Measurements from ENCODE around the gene EXOC4. TPM values are rescaled to one million over a fixed set of nuclear protein-coding genes. Genes with fewer than 3 reads are reported as not detected.

Gene EXOC4
- total and polyA plus RNA-seq, 2 of the 8 experiments (the other 6 are each of a cell fraction or from before 2014, with no cell fraction given): 27.0 to 67.3 TPM

DNA sequence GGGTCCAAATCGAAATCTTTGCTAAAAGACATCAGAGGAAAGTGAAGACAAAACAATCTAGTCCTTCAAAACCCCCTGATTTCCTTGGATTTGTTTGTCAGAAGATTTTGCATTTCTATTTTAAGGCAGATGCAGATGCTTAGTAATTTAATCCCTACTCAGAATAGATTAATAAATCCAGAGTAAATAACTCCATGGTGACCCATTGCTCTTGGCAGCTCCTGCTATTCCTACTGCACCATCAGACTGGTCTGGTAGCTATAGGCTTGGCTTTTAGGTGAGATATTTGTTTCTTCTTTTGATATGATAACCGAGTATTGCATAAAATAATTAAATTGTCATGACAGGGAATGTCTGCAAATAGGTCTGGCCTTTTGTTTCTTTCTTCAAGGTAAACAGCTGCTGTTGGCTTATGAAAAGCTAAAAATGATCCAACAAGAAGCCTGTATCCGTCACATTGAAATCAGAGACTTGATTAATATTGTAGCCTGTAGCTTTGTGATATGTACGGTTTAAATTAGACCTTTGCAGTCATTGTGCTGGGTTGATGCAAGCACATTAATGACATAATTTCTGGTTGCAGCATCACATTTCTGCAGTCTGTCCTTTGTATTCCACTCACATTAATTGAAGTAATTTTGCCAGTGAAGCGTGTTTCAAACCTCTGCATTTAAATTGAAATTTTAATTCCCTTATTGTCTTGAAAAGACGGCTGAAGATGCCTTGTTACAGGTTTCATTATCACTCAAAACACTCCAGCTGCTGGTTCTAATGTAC, 40.7 kb downstream of the EXOC4 start:
- Histone ChIP-seq H3K27ac (ENCODE audit: low read depth, low read length) (no peak overlapping the region), H3K9ac (replicated peaks in 1 of 4; ENCODE audit: extremely low read depth in 1 of 4, low read depth in 3 of 4, low read length in 3 of 4) (no peak overlapping the region), H3K4ac (replicated peaks; ENCODE audit: insufficient read length, low read depth, low read length) (no peak overlapping the region), H3K14ac (ENCODE audit: insufficient read length) (no peak overlapping the region), H3K79me2 (ENCODE audit: control insufficient read depth in 1 of 2, insufficient read depth in 2 of 2, low read length in 2 of 2) (peaks cover 0 to 17% of the 10 kb centered on the region in 2 experiments; a peak in 2 of 4 replicates), H3K27me3 (replicated peaks in 1 of 4; ENCODE audit: control insufficient read depth in 3 of 4, extremely low read depth in 1 of 4, insufficient read depth in 3 of 4, low read length in 3 of 4) (no peaks in the 10 kb centered on the region), H2BK15ac (ENCODE audit: low read length) (no peak overlapping the region), H2BK120ac (replicated peaks; ENCODE audit: low read depth, low read length) (no peak overlapping the region), H3K4me2 (ENCODE audit: insufficient read depth in 1 of 2, low read depth in 2 of 2, low read length in 2 of 2) (no peak overlapping the region), H3K56ac (replicated peaks; ENCODE audit: insufficient read length, low read depth, low read length) (no peak overlapping the region), H3K4me1 (replicated peaks in 1 of 4; ENCODE audit: control insufficient read depth in 3 of 4, insufficient read depth in 4 of 4, low read length in 3 of 4) (peaks cover 0 to 7% (median 1%) of the 10 kb centered on the region in 4 experiments; a peak in 1 of 7 replicates), H3K9me3 (ENCODE audit: insufficient read depth in 2 of 2, low read depth in 1 of 2, low read length in 1 of 2) (no peaks in the 10 kb centered on the region), H3K23ac (ENCODE audit: insufficient read length) (no peak overlapping the region), H2BK12ac (ENCODE audit: low read depth, low read length) (no peak overlapping the region), H2BK20ac (ENCODE audit: low read length) (no peak overlapping the region), H2AK5ac (ENCODE audit: low read depth, low read length) (no peak overlapping the region), H3K4me3 (ENCODE audit: extremely low read depth in 1 of 4, insufficient read depth in 2 of 4, low read depth in 3 of 4, low read length in 4 of 4) (no peak overlapping the region), H4K20me1 (replicated peaks in 1 of 2; ENCODE audit: control insufficient read depth in 1 of 2, insufficient read depth in 2 of 2, low read length in 2 of 2) (peaks cover 0 to 3% of the 10 kb centered on the region in 2 experiments), H3K18ac (ENCODE audit: extremely low read depth, low read length) (no peak overlapping the region), H3K36me3 (ENCODE audit: control insufficient read depth in 2 of 4, insufficient read depth in 4 of 4, low read length in 3 of 4) (peaks cover 2 to 16% (median 5%) of the 10 kb centered on the region in 4 experiments; a peak in 5 of 8 replicates), H4K91ac (replicated peaks; ENCODE audit: insufficient read length, low read length) (no peak overlapping the region), H3K23me2 (ENCODE audit: low read depth, low read length) (no peaks in the 10 kb centered on the region), H3K79me1 (ENCODE audit: low read depth, low read length) (peaks cover 6% of the 10 kb centered on the region; the same call in 1 of the 2 replicates), H2AFZ (ENCODE audit: low read length) (no peak overlapping the region), H2BK5ac (ENCODE audit: low read depth, low read length) (no peak overlapping the region), H4K8ac (ENCODE audit: extremely low read depth, insufficient read depth, low read length) (no peak overlapping the region), H4K5ac (ENCODE audit: insufficient read length, low read depth, low read length) (no peak overlapping the region)
- DNase-seq (ENCODE audit: low read depth in 1 of 2, low spot score in 2 of 2): no peak
- no peak for FAIRE-seq
- CTCF ChIA-PET (ENCODE audit: partially characterized antibody): interaction anchor here (0.9 to 1.2 kb wide), 3 partner anchors 8 to 530 kb away, joined by 3 to 4 read pairs (median 3); no protein-coding TSS in a partner anchor
- POLR2A ChIA-PET (ENCODE audit: partially characterized antibody): no interaction called here
- 83% methylated on average over 6 of the region's 6 CpGs; no CpG with 5 or more reads in 1 of the 2 experiments for WGBS, 2 experiments (ENCODE audit: extremely low coverage in 1 of 2, insufficient coverage in 1 of 2, insufficient read length in 1 of 2, insufficient replicate concordance in 2 of 2, low coverage in 1 of 2, low lambda C conversion rate in 2 of 2, missing lambda C conversion rate in 1 of 2)
- TF ChIP-seq, protein P1, sequence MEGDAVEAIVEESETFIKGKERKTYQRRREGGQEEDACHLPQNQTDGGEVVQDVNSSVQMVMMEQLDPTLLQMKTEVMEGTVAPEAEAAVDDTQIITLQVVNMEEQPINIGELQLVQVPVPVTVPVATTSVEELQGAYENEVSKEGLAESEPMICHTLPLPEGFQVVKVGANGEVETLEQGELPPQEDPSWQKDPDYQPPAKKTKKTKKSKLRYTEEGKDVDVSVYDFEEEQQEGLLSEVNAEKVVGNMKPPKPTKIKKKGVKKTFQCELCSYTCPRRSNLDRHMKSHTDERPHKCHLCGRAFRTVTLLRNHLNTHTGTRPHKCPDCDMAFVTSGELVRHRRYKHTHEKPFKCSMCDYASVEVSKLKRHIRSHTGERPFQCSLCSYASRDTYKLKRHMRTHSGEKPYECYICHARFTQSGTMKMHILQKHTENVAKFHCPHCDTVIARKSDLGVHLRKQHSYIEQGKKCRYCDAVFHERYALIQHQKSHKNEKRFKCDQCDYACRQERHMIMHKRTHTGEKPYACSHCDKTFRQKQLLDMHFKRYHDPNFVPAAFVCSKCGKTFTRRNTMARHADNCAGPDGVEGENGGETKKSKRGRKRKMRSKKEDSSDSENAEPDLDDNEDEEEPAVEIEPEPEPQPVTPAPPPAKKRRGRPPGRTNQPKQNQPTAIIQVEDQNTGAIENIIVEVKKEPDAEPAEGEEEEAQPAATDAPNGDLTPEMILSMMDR (IDR thresholded peaks at IDR 0.05; ENCODE audit: control extremely low read depth in 1 of 3, insufficient read depth in 1 of 3, low read depth in 1 of 3, low read length in 3 of 3): no peak
- TF ChIP-seq SP4 (IDR thresholded peaks at IDR 0.05; ENCODE audit: low read length): no peak
- no peak for TF ChIP-seq EP300 (IDR thresholded peaks at IDR 0.05; ENCODE audit: borderline replicate concordance in 1 of 2, low read depth in 2 of 2, low read length in 2 of 2)
- TF ChIP-seq, protein P2, sequence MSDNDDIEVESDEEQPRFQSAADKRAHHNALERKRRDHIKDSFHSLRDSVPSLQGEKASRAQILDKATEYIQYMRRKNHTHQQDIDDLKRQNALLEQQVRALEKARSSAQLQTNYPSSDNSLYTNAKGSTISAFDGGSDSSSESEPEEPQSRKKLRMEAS (IDR thresholded peaks at IDR 0.05): no peak
- TF ChIP-seq, protein P3, sequence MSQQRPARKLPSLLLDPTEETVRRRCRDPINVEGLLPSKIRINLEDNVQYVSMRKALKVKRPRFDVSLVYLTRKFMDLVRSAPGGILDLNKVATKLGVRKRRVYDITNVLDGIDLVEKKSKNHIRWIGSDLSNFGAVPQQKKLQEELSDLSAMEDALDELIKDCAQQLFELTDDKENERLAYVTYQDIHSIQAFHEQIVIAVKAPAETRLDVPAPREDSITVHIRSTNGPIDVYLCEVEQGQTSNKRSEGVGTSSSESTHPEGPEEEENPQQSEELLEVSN (IDR thresholded peaks at IDR 0.05): no peak
- no peak for TF ChIP-seq HDAC2 (IDR thresholded peaks at IDR 0.05; ENCODE audit: borderline replicate concordance in 1 of 2, low read depth in 2 of 2, low read length in 2 of 2)
